ENCODE data around the gene TSSK2.
"Not testable (repeated sequence)": the region's sequence is repeated elsewhere in the genome, so short reads cannot be mapped to it uniquely, and the experiment has no call there.

Gene TSSK2

DNA sequence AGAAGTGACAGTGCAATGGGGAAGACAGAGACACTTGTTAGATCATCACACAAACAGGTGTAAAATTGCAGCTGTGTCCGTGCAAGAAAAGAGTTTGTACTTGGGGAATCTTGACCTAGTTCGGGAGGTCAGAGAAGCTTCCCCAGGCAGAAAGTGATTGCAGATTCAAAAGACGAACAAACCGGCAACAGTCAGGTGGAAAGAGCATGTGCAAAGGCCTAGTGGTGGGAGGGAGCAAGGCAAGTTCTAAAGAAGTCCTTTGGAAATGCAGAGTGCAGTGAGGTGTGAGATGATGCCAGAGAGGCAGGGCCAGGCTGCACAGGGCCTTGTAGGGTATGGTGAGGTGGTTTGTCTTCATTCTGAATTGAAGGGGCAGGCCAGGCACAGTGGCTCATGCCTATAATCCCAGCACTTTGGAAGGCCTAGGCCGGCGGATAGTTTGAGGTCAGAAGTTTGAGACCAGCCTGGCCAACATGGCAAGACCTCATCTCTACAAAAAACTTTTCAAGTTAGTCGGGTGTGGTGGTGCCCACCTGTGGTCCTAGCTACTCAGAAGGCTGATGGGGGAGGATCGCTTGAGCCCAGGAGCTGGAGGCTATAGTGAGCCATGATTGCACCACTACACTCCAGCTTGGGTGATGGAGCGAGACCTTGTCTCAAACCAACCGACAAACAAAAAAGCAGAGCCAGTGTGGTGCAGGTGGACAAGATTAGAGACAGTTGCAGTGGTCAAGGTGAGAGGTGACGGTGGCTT is 15.3 kb downstream of the TSSK2 start:
- DNase-seq: no peak

DNA sequence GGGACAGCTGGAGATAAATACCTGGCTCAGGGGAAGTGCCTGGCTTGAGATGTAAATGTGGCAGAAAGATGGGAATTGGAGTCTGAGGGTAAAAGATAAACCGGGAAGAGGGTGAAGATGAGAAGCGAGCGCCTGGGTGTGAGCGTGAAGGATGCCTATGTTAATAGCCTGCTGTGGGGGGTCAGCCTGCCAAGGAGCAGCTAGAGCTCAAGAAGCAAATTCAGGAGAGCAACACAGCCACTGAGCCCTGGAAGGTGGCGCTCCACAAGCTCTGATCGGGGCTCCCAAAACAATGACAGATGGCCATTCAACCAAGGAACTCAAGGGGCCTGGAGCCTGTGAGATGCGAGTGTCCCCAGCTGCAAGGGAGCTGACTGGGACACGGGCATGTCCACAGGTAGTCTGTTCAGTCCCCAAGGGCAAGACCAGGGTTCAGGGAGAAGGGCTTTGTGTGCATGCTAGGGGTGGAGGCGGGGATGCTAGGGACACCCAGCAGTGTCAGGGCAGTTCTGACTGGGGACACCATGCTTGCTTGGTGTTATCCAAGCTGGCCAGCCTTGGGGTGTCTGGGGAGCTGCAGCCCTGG is 16.2 kb downstream of the TSSK2 start:
- no peak for DNase-seq

DNA sequence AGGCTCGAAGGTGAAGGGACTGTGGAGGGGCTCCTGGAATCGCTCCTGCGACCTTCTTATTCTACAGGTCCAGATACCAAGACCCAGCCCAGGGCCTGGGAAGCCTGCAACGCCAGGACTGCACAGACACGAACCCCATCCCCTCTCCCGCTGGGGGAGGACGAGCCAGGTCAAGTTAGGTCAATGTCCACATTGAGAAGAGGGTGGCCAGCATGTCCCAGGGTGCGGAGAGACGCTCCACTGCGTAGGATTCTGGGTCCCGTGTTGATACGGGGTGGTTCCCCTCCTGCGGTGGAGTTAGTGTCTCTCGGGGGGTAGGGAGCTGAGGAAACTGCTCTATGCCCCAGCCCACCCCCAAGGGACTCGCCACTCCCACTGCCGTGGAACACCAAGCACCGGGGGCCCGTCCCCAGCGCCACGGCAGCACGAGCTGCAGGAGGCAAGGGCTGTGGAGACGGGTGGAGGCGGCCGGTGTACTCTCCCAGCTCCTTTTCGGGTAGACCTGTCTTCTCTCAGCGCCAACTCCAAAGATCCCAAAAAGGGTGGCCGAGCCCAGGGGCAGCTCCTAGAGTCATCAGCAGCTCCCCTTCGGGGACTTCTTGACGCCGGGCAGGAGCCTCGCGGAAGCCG is 17.4 kb downstream of the TSSK2 start:
- no peak for DNase-seq

DNA sequence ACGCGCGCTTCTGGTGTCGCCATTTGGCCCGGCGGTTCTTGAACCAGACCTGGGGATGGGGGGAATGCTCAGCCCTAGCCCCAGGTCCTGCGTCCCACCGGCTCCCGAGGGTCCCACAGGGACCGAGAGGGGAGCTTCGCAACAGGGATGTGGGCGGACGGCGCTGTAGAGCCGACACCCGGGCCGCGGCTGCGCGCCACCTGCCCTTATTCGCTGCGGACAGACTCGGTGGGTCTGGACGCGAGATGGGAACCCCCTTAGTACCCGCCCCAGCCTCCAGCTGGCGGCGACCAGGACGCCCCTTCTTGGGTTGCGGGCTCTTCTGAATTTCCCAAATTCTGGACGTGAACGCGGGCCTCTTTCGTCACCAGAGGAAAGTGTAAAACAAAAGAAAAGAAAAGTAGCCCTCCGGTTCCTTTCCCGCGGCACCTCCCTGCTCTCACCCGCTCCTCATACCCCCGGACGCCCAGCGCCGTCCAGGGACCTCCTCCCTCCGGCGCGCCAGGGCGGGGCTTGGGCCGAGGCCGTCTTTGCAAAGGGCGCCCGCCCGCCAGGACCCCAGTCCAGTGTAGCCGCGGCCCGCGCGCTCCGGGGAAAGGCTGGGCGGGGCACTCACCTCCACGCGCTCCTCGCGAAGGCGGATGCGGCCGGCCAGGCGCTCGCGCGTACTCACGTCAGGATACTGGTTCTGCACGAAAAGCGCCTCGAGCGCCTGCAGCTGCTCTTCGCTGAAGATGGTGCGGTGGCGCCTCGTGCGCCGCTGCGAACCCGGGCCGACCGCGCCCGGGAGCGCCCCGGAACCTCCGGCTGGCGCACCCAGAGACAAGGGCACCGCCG is 18.2 kb downstream of the TSSK2 start:
- no peak for DNase-seq

DNA sequence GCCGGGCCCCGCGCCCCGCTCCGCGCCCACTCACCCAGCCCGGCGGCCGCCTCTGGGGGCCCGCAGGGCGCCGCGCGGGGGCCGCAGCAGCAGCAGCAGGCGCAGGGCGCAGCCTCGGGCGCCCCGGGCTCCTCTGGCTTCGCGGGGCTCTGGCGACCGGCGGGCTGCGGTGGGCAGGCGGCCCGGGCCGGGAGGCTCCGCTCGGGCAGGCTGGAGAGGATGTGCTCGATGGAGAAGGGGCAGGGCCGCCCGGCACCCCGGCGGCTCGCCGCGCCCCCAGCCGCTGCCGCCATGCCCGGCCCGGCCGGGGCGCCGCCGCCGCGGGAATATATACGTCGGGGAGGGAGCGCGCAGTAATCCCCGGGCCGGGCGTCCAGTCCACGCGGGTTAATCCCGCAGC is 18.9 kb downstream of the TSSK2 start, which contains the start of gene GSC2:
GSC2 (minus strand) TSS at position 302 of the 400 bp plus-strand sequence; CDS start at position 293, 9 bp downstream.
- no peak for DNase-seq

DNA sequence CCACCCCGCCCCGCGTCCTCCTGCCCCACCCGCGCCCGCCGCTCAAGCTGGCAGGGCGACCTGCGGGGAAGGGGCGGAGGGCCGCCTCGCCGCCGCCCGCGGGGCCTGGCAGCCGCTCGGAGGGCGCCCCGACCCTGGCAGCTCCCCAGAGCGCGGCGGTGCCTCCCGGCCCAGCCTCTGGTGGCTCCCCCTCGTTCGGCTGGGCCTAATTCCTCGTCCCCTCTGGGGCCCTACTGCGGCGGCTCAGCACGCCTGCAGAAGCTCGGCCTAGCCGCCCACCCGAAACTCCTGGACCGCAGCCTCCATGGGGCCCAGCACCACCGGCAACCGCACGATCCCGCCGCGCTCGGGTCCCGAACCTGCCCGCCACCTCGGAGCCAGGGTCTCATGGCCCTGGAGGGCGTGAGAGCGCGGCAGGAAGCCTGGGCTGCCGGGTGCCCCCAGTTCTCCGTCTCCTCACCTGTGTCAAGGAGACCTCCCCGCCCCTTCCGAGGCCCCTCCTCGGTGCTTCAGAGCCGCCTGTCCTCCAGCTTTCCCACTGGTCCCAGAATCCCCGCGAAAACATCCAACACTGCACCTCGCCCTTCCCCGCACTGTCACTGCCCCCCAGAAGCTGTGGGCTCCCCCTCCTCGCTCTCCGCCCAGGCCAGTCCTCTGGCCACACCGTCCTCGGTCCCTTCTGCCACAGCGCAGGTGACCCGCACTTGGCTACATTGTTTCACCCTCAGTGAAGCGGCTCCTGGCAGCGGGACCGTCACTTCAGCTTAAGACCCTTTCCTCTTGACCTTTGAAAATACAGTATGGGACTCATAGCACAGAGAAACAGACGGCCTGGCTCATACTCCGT is 19.6 kb downstream of the TSSK2 start:
- no peak for DNase-seq

DNA sequence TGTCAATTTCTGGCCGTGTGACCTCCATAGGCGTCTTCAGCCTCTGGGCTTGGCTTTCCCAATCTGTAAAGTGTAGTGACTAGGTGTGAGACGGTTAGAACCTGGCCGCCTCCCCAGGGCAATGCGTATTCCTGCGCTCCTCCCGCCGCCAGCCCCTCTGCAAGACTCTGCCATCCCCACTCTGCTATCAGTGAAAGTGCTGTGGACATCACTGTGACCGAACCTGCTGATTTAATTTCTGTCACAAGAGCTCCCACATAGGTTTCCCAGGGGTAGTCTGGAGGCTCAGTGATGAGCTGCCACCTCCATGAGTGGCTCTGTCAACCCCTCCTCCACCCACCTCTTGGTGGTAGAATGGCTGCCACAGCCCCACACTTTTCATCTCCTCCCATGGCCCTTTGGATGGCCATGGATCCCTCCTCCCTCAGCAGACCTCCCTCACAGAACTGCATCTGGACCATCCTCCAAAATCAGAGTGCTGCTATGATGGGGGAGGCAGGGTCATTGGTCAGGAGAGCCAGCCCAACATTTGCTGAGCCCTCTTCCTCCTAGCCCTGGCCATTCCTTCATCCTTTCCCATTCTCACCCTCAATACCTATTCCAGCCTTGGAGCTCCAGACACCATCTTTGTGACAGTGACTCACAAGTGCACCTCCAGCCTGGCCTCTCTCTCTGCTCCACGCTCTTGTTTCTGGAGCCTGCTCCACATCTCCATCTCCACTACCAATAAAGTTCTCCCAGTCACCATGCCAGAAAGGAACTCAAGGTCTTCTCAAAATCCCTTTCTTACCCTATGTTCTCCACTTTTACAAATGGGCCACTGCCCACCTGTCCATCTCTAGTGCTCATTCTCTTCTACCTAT is 20.5 kb downstream of the TSSK2 start:
- DNase-seq: no peak

DNA sequence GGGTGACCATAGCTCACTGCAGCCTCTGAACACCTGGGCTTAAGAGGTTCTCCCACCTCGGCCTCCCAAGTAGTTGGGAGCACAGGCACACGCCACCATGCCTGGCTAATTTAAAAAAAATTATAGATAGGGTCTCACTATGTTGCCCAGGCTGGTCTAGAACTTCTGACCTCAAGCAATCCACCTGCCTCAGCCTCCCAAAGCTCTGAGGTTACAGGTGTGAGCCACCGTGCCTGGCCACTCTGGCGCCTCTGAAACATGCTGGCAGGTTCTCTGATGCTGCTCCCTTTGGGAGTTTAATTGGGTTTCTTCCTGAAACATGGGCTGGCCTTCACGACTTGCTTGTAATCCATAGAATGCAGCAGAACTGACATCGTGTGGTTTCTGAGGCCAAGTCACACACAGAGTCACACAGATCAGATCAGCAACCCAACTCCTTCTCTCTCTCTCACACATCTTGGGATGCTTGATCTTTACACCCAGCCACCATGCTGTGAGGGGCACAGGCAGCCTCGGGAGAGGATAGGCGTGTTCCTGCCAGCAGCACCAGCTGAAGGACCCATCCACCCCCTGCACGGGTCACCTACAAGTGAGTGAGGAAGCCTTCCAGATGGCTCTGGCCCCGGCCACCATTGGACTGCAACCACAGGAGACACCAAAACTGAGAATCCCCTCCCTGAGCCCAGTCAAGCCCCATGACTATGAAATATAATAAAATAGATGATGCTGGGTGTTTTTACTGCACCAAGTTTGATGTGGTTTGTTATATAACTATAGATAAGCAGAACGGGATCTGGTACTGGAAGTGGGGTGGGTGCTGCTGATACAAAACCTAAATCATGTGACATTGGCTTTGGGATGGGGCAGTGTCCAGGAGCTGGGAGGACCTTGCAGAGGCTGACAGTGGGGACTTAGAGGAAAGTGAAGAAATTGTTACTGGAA is 22.1 kb downstream of the TSSK2 start:
- no peak for DNase-seq

DNA sequence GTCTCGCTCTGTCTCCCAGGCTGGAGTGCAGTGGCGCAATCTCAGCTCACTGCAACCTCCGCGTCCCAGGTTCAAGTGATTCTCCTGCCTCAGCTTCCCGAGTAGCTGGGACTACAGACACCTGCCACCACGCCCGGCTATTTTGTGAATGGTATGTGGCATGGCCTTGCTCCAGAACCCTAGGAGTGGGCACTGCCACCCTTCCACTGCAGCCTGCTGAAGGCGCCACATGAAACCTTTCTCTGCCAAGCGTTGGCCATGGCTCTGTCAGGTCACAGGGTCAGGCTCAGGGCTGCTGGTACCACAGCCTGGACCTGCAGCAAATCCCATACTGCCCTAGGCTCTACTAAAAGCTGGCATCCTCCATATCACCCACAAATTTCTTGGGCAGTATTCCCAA is 25.0 kb downstream of the TSSK2 start:
- not testable (repeated sequence) for DNase-seq

DNA sequence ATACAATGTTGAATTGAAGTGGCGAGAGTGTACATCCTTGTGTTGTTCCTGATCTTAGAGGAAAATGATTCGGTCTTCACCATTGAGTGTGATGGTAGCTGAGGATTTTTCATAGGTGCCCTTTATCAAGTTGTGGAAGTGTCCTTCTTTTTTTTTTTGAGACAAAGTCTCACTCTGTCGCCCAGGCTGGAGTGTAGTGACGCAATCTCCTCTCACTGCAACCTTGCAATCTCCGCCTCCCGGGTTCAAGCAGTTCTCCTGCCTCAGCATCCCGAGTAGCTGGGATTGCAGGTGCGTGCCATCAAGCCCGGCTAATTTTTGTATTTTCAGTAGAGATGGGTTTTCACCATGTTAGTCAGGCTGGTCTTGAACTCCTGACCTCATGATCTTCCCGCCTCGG is 27.5 kb downstream of the TSSK2 start:
- not testable (repeated sequence) for DNase-seq

DNA sequence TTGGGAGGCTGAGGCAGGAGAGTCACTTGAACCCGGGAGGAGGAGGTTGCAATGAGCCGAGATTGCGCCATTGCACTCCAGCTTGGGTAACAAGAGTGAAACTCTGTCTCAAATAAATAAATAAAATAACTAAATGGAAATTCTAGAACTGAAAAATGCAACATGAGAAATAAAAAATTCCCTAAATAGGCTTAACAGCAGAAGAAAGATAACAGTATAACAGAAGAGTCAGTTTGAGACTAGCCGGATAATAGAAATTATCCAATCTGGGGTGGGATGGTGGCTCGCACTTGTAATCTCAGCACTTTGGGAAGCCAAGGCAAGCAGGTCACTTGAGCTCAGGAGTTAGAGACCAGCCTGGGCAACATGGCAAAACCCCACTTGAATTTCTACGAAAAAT is 33.3 kb downstream of the TSSK2 start:
- no peak for DNase-seq

DNA sequence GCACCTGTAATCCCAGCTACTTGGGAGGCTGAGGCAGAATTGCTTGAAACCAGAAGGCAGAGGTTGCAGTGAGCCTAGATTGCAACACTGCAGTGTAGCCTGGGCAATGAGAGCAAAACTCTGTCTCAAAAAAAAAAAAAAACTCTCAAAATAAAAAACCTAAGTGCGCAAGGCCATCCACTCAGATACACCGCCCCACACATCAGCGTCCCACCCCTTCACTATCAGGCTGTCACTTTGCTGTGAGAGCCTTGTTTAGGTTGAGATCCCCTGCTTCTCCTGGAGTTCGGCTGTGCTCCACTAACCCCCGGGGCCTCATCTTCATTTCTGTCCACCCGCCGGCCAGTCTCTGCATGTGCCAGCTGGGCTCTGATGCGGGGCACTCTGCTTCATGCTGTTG is 35.3 kb downstream of the TSSK2 start:
- no peak for DNase-seq

DNA sequence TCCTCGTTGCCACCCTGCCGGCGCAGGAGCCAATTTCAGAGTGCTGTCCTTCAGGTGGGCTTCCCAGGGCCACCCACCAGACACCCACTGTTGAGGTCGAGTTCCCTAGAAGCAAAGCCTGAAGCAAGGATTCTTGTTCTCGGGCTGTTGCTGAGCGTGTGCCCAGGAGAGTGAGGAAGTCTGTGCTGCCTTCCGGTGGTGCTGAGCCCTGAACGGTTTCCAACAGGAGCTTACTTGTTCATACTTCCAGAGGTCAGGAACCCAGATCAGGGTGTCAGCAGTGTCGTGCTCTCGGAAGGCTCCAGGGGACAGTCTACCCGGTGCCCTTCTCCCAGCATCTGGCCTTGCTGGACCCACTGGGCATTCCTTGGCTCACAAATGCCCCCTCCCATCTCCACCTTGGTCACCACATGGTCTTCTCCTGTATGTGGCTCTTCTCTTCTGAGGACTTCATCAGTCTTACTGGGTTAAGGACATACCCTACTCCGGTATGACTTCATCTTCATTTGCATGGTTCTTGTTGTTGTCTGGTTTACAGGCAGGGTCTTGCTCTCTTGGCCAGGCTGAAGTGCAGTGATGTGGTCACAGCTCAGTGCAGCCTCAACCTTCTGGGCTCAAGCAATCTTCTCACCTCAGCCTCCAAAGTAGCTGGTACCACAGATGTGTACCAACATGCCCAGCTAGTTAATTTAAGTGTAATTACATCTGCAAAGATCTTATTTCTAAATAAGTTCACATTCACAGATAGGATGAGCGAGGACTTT is 36.2 kb downstream of the TSSK2 start:
- no peak for DNase-seq

DNA sequence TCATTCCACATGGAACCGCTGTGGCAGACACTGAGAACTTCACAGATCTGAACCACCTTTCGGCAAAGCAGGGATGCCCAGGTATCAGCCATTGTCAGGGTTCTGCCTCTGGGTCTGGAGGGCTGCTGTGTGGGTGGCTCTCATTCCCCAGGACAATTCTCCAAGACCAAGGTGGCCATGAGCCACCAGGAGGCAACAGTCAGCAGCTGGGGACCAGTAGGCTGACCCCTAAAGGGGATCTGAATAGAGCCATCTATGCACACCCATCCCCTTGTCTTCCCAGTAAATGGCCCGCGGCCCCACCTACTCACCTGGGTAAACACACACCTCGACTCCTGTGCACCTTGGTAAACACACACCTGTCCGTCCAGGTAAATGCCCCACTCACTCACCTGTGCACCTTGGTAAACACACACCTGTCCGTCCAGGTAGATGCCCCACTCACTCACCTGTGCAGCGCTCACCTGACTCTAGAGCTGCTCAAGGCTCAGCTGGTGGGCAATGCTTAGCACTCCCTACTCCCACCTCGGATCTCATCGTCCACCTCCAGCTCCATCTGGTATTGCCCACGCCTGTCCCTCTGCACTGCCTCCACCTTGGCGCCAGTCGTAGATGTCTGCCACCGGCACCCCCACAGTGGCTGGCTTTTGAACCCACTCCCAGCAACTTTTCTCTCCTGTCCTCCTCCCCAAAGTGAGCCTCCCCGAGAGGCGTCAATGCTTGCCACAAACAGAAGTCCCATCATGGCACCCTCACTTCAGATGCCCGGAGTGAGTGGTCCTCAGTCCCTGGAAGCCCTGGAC is 37.2 kb downstream of the TSSK2 start:
- DNase-seq: no peak

DNA sequence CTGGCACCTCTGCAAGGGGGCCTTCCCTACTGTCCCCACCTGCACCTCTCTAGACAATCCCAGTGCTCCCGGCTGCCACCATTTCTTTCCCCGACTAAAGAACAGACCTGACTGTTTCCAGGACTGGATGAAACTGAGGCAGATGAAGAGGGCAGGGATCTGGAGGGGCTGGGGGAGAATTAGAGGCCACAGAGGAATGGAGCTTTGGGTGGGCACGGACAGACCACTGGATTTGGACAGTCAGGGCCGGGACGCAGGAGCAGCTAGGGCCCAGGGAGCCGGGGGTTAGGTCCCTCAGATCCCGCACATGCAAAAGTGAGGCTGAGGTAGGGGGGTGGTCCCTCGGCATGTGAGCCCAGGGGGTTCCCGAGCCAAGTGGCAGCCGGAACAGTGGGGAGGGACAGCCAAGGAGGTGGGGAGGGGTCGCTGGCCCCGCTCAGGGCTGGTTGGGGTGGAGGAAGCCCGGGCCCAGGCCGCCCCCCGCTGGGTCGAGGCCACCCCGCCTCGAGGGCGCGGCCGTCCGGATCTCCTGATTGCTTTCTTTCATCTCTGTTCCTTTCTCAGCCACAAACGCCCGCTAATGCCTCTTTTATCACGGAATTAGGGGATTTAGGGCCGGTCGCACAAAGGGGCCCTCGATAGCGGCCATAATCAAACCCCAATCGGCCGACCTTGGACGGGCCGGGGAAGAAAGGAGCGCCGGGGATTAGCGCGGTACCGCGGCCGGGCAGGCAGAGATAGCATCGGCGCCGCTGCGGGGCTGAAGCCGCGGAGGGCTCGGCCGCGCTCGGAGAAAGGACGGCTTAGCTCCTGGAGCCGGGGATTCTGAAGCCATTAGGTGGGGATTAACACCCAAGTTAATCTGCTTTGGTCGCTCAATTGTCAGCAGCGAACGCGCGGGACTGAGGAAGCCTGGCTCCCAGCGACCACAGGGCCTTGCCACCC is 38.2 kb downstream of the TSSK2 start:
- DNase-seq: no peak

DNA sequence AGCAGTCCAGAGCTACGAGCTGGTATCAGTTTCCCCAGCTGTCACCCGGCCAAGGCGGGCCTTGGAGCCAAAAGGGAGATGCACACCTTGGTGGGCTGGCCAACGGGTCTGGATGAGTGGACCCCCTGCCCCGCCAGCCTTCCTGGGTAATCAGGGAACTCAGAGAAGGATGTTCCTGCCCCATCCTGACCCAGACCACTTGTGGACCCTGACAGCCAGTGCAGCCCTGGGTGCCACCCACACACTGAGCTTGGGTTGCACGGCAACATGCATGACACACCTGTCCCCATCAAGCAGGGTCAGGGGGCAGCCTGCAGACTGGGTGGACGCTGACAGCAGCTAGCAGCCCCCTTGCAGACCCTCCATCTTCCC is 38.8 kb downstream of the TSSK2 start:
- no peak for DNase-seq
